Islet precursor cell (in vitro differentiated cells): ENCODE measurements around the gene RAC3.
A peak's percentile ranks its signal among the peaks of the same experiment; 100 is the strongest.

Experiments
- DNase-seq: peaks from one replicate; pipeline ENCODE4 v3.0.0-alpha.2; 2018

The RAC3 gene

GRCh38 chr17:81999976-82000802 is 31.3 kb upstream of the RAC3 start:
- DNase-seq, result no peak

- no peak for DNase-seq
Measured at GRCh38 chr17:82000803-82001570, 30.5 kb upstream of the RAC3 start.

GRCh38 chr17:82001571-82002056 is 29.9 kb upstream of the RAC3 start:
- DNase-seq, result no peak

- peak; percentile 99 for DNase-seq
Measured at GRCh38 chr17:82003411-82004381, 27.8 kb upstream of the RAC3 start.

GRCh38 chr17:82004517-82005455 is 26.7 kb upstream of the RAC3 start:
- no peak for DNase-seq

GRCh38 chr17:82005701-82006348 is 25.7 kb upstream of the RAC3 start:
- DNase-seq, result no peak

GRCh38 chr17:82006468-82007227 is 24.8 kb upstream of the RAC3 start:
- no peak for DNase-seq

GRCh38 chr17:82007228-82007494 is 24.3 kb upstream of the RAC3 start:
- DNase-seq, result no peak

- DNase-seq, result no peak
Measured at GRCh38 chr17:82007495-82008257, 23.8 kb upstream of the RAC3 start.

- DNase-seq, result no peak
Measured at GRCh38 chr17:82008258-82008940, 23.1 kb upstream of the RAC3 start.

GRCh38 chr17:82008941-82009405 is 22.5 kb upstream of the RAC3 start:
- no peak for DNase-seq

- DNase-seq, result no peak
Measured at GRCh38 chr17:82009413-82009812, 22.1 kb upstream of the RAC3 start.

GRCh38 chr17:82010575-82011525 is 20.6 kb upstream of the RAC3 start:
- DNase-seq, result no peak

- DNase-seq, result no peak
Measured at GRCh38 chr17:82011617-82012187, 19.8 kb upstream of the RAC3 start.

- no peak for DNase-seq
Measured at GRCh38 chr17:82012261-82012639, 19.2 kb upstream of the RAC3 start.

- DNase-seq, result peak; percentile 96
Measured at GRCh38 chr17:82012640-82013295, 18.7 kb upstream of the RAC3 start.

GRCh38 chr17:82013341-82013740 is 18.1 kb upstream of the RAC3 start:
- no peak for DNase-seq
